Osteocyte (in vitro differentiated cells): ENCODE measurements around the gene GEMIN5. TPM values are rescaled to one million over a fixed set of nuclear protein-coding genes. Genes with fewer than 3 reads are reported as not detected.

Experiments
- DNase-seq: peaks from one replicate; pipeline ENCODE4 v3.0.0; 2021; ENCODE audit warnings: mixed read lengths; ENCODE audit not compliant: unreplicated experiment; ENCODE audit errors: extremely low spot score
- H3K27ac Mint-ChIP-seq: one replicate; pipeline ENCODE4 v1.8.0; 2021; ENCODE audit warnings: mild to moderate bottlenecking, mixed read lengths; ENCODE audit not compliant: unreplicated experiment
- H3K27me3 Mint-ChIP-seq: one replicate; pipeline ENCODE4 v1.8.0; 2021; ENCODE audit warnings: mixed read lengths; ENCODE audit not compliant: unreplicated experiment
- H3K36me3 Mint-ChIP-seq: one replicate; pipeline ENCODE4 v1.8.0; 2021; ENCODE audit warnings: mixed read lengths; ENCODE audit not compliant: unreplicated experiment
- H3K4me1 Mint-ChIP-seq: one replicate; pipeline ENCODE4 v1.8.0; 2021; ENCODE audit warnings: mixed read lengths; ENCODE audit not compliant: unreplicated experiment
- H3K4me3 Mint-ChIP-seq: one replicate; pipeline ENCODE4 v1.8.0; 2021; ENCODE audit warnings: mild to moderate bottlenecking, moderate library complexity, mixed read lengths; ENCODE audit not compliant: unreplicated experiment
- H3K9me3 Mint-ChIP-seq: one replicate; pipeline ENCODE4 v1.8.0; 2021; ENCODE audit warnings: mixed read lengths; ENCODE audit not compliant: unreplicated experiment
- CTCF ChIP-seq: fragments of 200-600 bp; sonication (generic); IDR thresholded peaks from 2 replicates; pipeline ENCODE4 v1.5.0; 2021; ENCODE audit warnings: antibody characterized with exemption, mild to moderate bottlenecking, moderate library complexity
- total RNA-seq: library from RNA; stranded (reverse); gene quantifications from 2 replicates; pipeline ENCODE4 v1.2.1, GENCODE V29; 2021

Gene GEMIN5
- total RNA-seq, 1 donor from 2014 or later: 17.6 TPM

- H3K9me3 Mint-ChIP-seq: no peaks in the 10 kb centered on the region
- H3K36me3 Mint-ChIP-seq: peaks cover 62% of the 10 kb centered on the region
- H3K27ac Mint-ChIP-seq: no peak overlapping the region
- H3K4me3 Mint-ChIP-seq: no peak overlapping the region
- TF ChIP-seq CTCF: no peak
- H3K4me1 Mint-ChIP-seq: peaks cover 45% of the 10 kb centered on the region
- no peak for DNase-seq
- H3K27me3 Mint-ChIP-seq: no peaks in the 10 kb centered on the region
These were observed 41.3 kb downstream of the GEMIN5 start for GRCh38 chr5:154896562-154897165.

GRCh38 chr5:154895606-154896561, 42.1 kb downstream of the GEMIN5 start:
- H3K4me3 Mint-ChIP-seq: no peak overlapping the region

GRCh38 chr5:154893381-154893780, 44.6 kb downstream of the GEMIN5 start:
- DNase-seq: no peak
- peaks cover 13% of the 10 kb centered on the region for H3K4me1 Mint-ChIP-seq
- H3K9me3 Mint-ChIP-seq: no peaks in the 10 kb centered on the region
- H3K36me3 Mint-ChIP-seq: peaks cover 69% of the 10 kb centered on the region
- H3K4me3 Mint-ChIP-seq: no peak overlapping the region
- H3K27ac Mint-ChIP-seq: peak overlapping the region; percentile 63
- no peaks in the 10 kb centered on the region for H3K27me3 Mint-ChIP-seq
- no peak for TF ChIP-seq CTCF

More at GRCh38 chr5:154895606-154896561, 42.1 kb downstream of the GEMIN5 start:
- Mint-ChIP-seq H3K27ac (no peak overlapping the region), H3K4me1 (peaks cover 37% of the 10 kb centered on the region), H3K9me3 (no peaks in the 10 kb centered on the region), H3K36me3 (peaks cover 67% of the 10 kb centered on the region), H3K27me3 (no peaks in the 10 kb centered on the region)
- DNase-seq: no peak
- no peak for TF ChIP-seq CTCF

- no peaks in the 10 kb centered on the region for H3K27me3 Mint-ChIP-seq
- H3K4me1 Mint-ChIP-seq: peaks cover 11% of the 10 kb centered on the region
- no peaks in the 10 kb centered on the region for H3K9me3 Mint-ChIP-seq
- no peak overlapping the region for H3K4me3 Mint-ChIP-seq
- no peak for TF ChIP-seq CTCF
- H3K27ac Mint-ChIP-seq: no peak overlapping the region
- DNase-seq: no peak
- peaks cover 71% of the 10 kb centered on the region for H3K36me3 Mint-ChIP-seq
These were observed 45.6 kb downstream of the GEMIN5 start for GRCh38 chr5:154892369-154892771.

GRCh38 chr5:154885439-154885838, 52.6 kb downstream of the GEMIN5 start:
- peaks cover 15% of the 10 kb centered on the region for H3K9me3 Mint-ChIP-seq
- no peaks in the 10 kb centered on the region for H3K27me3 Mint-ChIP-seq
- H3K4me3 Mint-ChIP-seq: no peak overlapping the region
- H3K36me3 Mint-ChIP-seq: peaks cover 64% of the 10 kb centered on the region
- no peak for TF ChIP-seq CTCF
- DNase-seq: no peak
- no peaks in the 10 kb centered on the region for H3K4me1 Mint-ChIP-seq
- H3K27ac Mint-ChIP-seq: no peak overlapping the region
